ENCODE measurements around the gene EPS8L2.

GRCh38 chr11:701741-702461 is 4.1 kb upstream of the EPS8L2 start:
- TF ChIP-seq POLR2A (IDR thresholded peaks at IDR 0.05; ENCODE audit: low read depth, low read length): no peak
- no peak for TF ChIP-seq TAF1 (IDR thresholded peaks at IDR 0.05; ENCODE audit: borderline replicate concordance, low read depth, low read length)

Data from GM12892 (cell line).